LHCN-M2 (cell line): Measurements from ENCODE around the gene SH3PXD2A. TPM values are rescaled to one million over a fixed set of nuclear protein-coding genes. Genes with fewer than 3 reads are reported as not detected.
A peak's percentile ranks its signal among the peaks of the same experiment; 100 is the strongest.

Experiments
- DNase-seq: peaks from one replicate; pipeline ENCODE4 v3.0.0-alpha.2; 2012; ENCODE audit warnings: low read depth
- total RNA-seq: library from RNA; depleted of rRNA; stranded (reverse); fragments of >200 nt; gene quantifications from 2 replicates; pipeline ENCODE4 v1.2.3, GENCODE V29; 2014

The SH3PXD2A gene
- total RNA-seq, 1 experiment from 2014 or later: 18.4 TPM

GRCh38 chr10:103879409-103879808 is 24.0 kb upstream of the SH3PXD2A start:
- DNase-seq: no peak

- no peak for DNase-seq
Observed at GRCh38 chr10:103877861-103878260, 22.5 kb upstream of the SH3PXD2A start.

- DNase-seq: no peak
Observed at GRCh38 chr10:103876155-103876554, 20.8 kb upstream of the SH3PXD2A start.

- no peak for DNase-seq
Observed at GRCh38 chr10:103874730-103875129, 19.4 kb upstream of the SH3PXD2A start.

- peak; percentile 96 for DNase-seq
Observed at GRCh38 chr10:103872137-103872931, 17.0 kb upstream of the SH3PXD2A start.

GRCh38 chr10:103871006-103871405 is 15.6 kb upstream of the SH3PXD2A start:
- no peak for DNase-seq

GRCh38 chr10:103870516-103870915 is 15.1 kb upstream of the SH3PXD2A start:
- DNase-seq: peak; percentile 75

- no peak for DNase-seq
Observed at GRCh38 chr10:103869336-103869735, 14.0 kb upstream of the SH3PXD2A start.

- DNase-seq: no peak
Observed at GRCh38 chr10:103868200-103868599, 12.8 kb upstream of the SH3PXD2A start.

- DNase-seq: no peak
Observed at GRCh38 chr10:103861505-103861904, 6.1 kb upstream of the SH3PXD2A start.

GRCh38 chr10:103859161-103860086 is 4.0 kb upstream of the SH3PXD2A start:
- peak; percentile 66 for DNase-seq

- no peak for DNase-seq
Observed at GRCh38 chr10:103858360-103858759, 3.0 kb upstream of the SH3PXD2A start.

- no peak for DNase-seq
Observed at GRCh38 chr10:103856797-103857170, 1.4 kb upstream of the SH3PXD2A start.

- no peak for DNase-seq
Observed at GRCh38 chr10:103855852-103856796, 748 bp upstream of the SH3PXD2A start.

- DNase-seq: peak; percentile 71
Observed at GRCh38 chr10:103854686-103855391, 537 bp downstream of the SH3PXD2A start.

GRCh38 chr10:103854265-103854685 is 1.1 kb downstream of the SH3PXD2A start:
- peak; percentile 61 for DNase-seq

- no peak for DNase-seq
Observed at GRCh38 chr10:103853428-103854264, 1.7 kb downstream of the SH3PXD2A start.

GRCh38 chr10:103852856-103853255 is 2.5 kb downstream of the SH3PXD2A start:
- DNase-seq: no peak

- peak; percentile 87 for DNase-seq
Observed at GRCh38 chr10:103852189-103852711, 3.1 kb downstream of the SH3PXD2A start.
